Spleen (tissue), 11 donors: ENCODE data around the gene OGDH. TPM values are rescaled to one million over a fixed set of nuclear protein-coding genes. Genes with fewer than 3 reads are reported as not detected.
"Not testable (repeated sequence)": the region's sequence is repeated elsewhere in the genome, so short reads cannot be mapped to it uniquely, and the experiment has no call there.

Source experiments
- DNase-seq: peaks from one replicate; pipeline ENCODE4 v3.0.0-alpha.2; 2020
- H3K27ac ChIP-seq, 8 donors: fragments of 200-600 bp; sonication (generic) in 7 of 8; 1 replicate in 4 of 8; 2 replicates in 4 of 8; pipeline versions ENCODE4 v1.5.0 to v1.8.0; 2016 to 2021; ENCODE audit warnings: inconsistent platforms in 4 of 8, mild to moderate bottlenecking in 4 of 8, moderate library complexity in 1 of 8
- H3K27me3 ChIP-seq, 7 donors: fragments of 200-600 bp; sonication (generic) in 6 of 7; replicated peaks in 1 of 7; 1 replicate in 4 of 7; 2 replicates in 3 of 7; pipeline versions ENCODE4 v1.5.0 to v1.8.0; 2016 to 2021; ENCODE audit warnings: inconsistent platforms in 3 of 7, mild to moderate bottlenecking in 1 of 7
- H3K36me3 ChIP-seq, 6 donors: fragments of 200-600 bp; sonication (generic) in 5 of 6; 1 replicate in 4 of 6; 2 replicates in 2 of 6; pipeline versions ENCODE4 v1.5.0 to v1.8.0; 2016 to 2021; ENCODE audit warnings: inconsistent platforms in 2 of 6
- H3K4me1 ChIP-seq, 6 donors: fragments of 200-600 bp; sonication (generic) in 5 of 6; 1 replicate in 3 of 6; 2 replicates in 3 of 6; pipeline versions ENCODE4 v1.5.0 to v1.8.0; 2016 to 2021; ENCODE audit warnings: inconsistent platforms in 3 of 6
- H3K4me3 ChIP-seq, 8 donors: fragments of 200-600 bp; sonication (generic) in 7 of 8; 1 replicate in 4 of 8; 2 replicates in 4 of 8; pipeline versions ENCODE4 v1.5.0 to v1.8.0; 2016 to 2021; ENCODE audit warnings: inconsistent platforms in 4 of 8, mild to moderate bottlenecking in 4 of 8, moderate library complexity in 2 of 8
- H3K9me3 ChIP-seq, 8 donors: fragments of 200-600 bp; sonication (generic) in 7 of 8; 1 replicate in 4 of 8; 2 replicates in 4 of 8; pipeline versions ENCODE4 v1.5.0 to v1.8.0; 2016 to 2021; ENCODE audit warnings: inconsistent platforms in 4 of 8
- CTCF ChIP-seq, 11 experiments: fragments of 200-600 bp in 7 of 11; fragments of 450-650 bp in 4 of 11; sonication (generic) in 4 of 11; IDR thresholded peaks in 8 of 11; conservative IDR thresholded peaks in 3 of 11; 1 replicate in 7 of 11; 2 replicates in 4 of 11; pipeline versions ENCODE4 v1.4.0 to v1.8.0; 2016 to 2021; ENCODE audit warnings: antibody characterized with exemption in 11 of 11, inconsistent platforms in 4 of 11, mild to moderate bottlenecking in 1 of 11
- POLR2A ChIP-seq, 3 donors: fragments of 450-650 bp; IDR thresholded peaks; one replicate each; pipeline ENCODE4 v1.5.1; 2017; ENCODE audit warnings: antibody characterized with exemption in 3 of 3, mild to moderate bottlenecking in 1 of 3
- POLR2AphosphoS5 ChIP-seq, 3 donors: sonication (generic); formaldehyde crosslinking; IDR thresholded peaks; one replicate each; pipeline ENCODE4 v1.5.1; 2017; ENCODE audit warnings: antibody characterized with exemption in 3 of 3
- WGBS, 5 donors: extraction: QIAGEN DNeasy Blood & Tissue Kit in 3 of 5; methylation state at CpG; one replicate each; pipeline versions ENCODE4 v1.1.5 to v1.1.7; 2013 to 2018; 5-methylcytosine and 5-hydroxymethylcytosine counted together
- intact Hi-C: fragments of 100-400 bp; cut with DNase I; formaldehyde crosslinking; loops from one replicate; pipeline ENCODE4 v1.15.0; 2023; ENCODE audit warnings: low total_unique reads
- polyA plus RNA-seq, 3 donors: library from polyadenylated mRNA; stranded (reverse); fragments of 200-250 nt; gene quantifications; one replicate each; pipeline ENCODE4 v1.2.1, GENCODE V29; 2013
- total RNA-seq, 7 donors: library from RNA; depleted of rRNA in 3 of 7; stranded (reverse); fragments of >200 nt in 3 of 7; fragmentation: NEBNext Ultra II Directional in 4 of 7; extraction: Animal tissue kit (Norgen Biotek cat#: 25700) in 4 of 7; gene quantifications; one replicate each; pipeline versions ENCODE4 v1.1.0 to v1.2.1, GENCODE V29; 2016 to 2021
- donor health status: healthy with polysubstance abuse.
- donor health status: DM: no; HTN: no; CAD: no; lungs with moderate emphysema.
- donor health status: DM: no; HTN: no; CAD: no.
- donor health status: Bipolar disorder and iron deficiency.
- donor health status: healthy.
- donor health status: DM: no; HTN: no; CAD: no.
- donor health status: DM: yes; HTN: yes; CAD: no.

OGDH gene
- total and polyA plus RNA-seq, 10 donors = 15.7 to 120 (median 86.4) TPM

- H3K4me1 ChIP-seq = peaks cover 0 to 16% (median 9%) of the 10 kb centered on the region in 6 donors
- intact Hi-C loops = loop anchor here (10.0 kb wide), 1 partner anchor 327 kb away; no protein-coding TSS in a partner anchor
- TF ChIP-seq POLR2A (IDR thresholded peaks at IDR 0.05) (no peak), POLR2AphosphoS5 (IDR thresholded peaks at IDR 0.05) (peak in 1 of 3 donors; percentile 47), CTCF (IDR thresholded peaks at IDR 0.05 in 8 of 11, conservative IDR thresholded peaks at IDR 0.05 in 3 of 11) (no peak)
- H3K36me3 ChIP-seq = peaks cover 0 to 36% (median 30%) of the 10 kb centered on the region in 6 donors
- no peaks in the 10 kb centered on the region for H3K27me3 ChIP-seq
- H3K27ac ChIP-seq = no peak overlapping the region
- H3K4me3 ChIP-seq = no peak overlapping the region
- peak; percentile 18 for DNase-seq
- no peaks in the 10 kb centered on the region for H3K9me3 ChIP-seq
- 81 to 90% (median 88%) methylated on average over 6 of the region's 6 CpGs for WGBS, 5 donors
Measured at GRCh38 chr7:44561481-44561880, 44.9 kb upstream of the OGDH start.

DNA sequence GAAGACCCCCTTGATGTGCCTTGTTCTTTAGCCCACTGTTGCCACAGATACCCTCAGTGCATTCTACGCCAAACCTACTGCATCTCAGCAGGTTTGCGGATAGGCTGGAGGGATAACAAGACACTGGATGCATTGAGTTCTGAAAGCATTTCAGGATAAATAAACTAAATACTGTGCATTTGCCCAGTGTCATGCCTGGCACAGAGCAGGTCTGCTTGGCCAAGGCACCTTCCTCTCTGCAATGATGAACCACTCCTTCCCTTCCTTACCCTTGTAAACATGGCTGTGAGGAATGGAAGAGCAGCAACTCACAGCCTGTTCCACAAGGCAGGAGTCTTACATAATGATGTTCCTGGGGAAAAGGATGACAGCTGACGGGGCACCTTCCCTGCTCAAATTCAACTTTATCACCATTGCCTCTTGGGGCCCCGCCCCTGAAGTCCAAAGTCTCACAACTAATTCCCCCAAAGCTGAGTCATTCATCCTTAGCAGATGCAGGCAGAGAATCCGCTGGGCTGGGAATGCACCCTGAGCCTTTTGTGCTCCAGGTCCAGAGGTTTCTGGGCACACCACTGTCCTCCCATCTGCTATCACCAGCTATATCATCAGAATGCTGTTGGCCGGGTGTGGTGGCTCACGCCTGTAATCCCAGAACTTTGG, 44.3 kb upstream of the OGDH start:
- H3K27me3 ChIP-seq = no peaks in the 10 kb centered on the region
- intact Hi-C loops = loop anchor here (10.0 kb wide), 1 partner anchor 327 kb away; no protein-coding TSS in a partner anchor
- TF ChIP-seq POLR2AphosphoS5 (IDR thresholded peaks at IDR 0.05) (no peak), CTCF (IDR thresholded peaks at IDR 0.05 in 8 of 11, conservative IDR thresholded peaks at IDR 0.05 in 3 of 11) (no peak), POLR2A (IDR thresholded peaks at IDR 0.05) (no peak)
- H3K4me1 ChIP-seq = peaks cover 0 to 21% (median 9%) of the 10 kb centered on the region in 6 donors
- no peak overlapping the region for H3K4me3 ChIP-seq
- H3K27ac ChIP-seq = no peak overlapping the region
- DNase-seq = peak; percentile 40
- H3K9me3 ChIP-seq = no peaks in the 10 kb centered on the region
- whole genome bisulfite sequencing, 5 donors = 83 to 91% (median 87%) methylated on average over 7 of the region's 7 CpGs
- H3K36me3 ChIP-seq = peaks cover 0 to 42% (median 36%) of the 10 kb centered on the region in 6 donors

GRCh38 chr7:44562622-44562962, 43.8 kb upstream of the OGDH start:
- H3K27me3 ChIP-seq, H3K9me3 ChIP-seq, H3K4me3 ChIP-seq, H3K27ac ChIP-seq, DNase-seq: not testable (repeated sequence)
- WGBS, 5 donors = 89 to 94% (median 91%) methylated on average over 8 of the region's 8 CpGs
- Histone ChIP-seq H3K36me3 (peaks cover 0 to 47% (median 41%) of the 10 kb centered on the region in 6 donors), H3K4me1 (peaks cover 0 to 21% (median 9%) of the 10 kb centered on the region in 6 donors)
- intact Hi-C loops = loop anchor here (10.0 kb wide), 1 partner anchor 328 kb away; no protein-coding TSS in a partner anchor

GRCh38 chr7:44563171-44563679, 43.2 kb upstream of the OGDH start:
- Histone ChIP-seq H3K27ac (no peak overlapping the region), H3K9me3 (no peaks in the 10 kb centered on the region), H3K4me1 (peaks cover 0 to 21% (median 9%) of the 10 kb centered on the region in 6 donors), H3K27me3 (no peaks in the 10 kb centered on the region), H3K4me3 (no peak overlapping the region), H3K36me3 (peaks cover 2 to 53% (median 47%) of the 10 kb centered on the region in 6 donors)
- peak; percentile 64 for DNase-seq
- intact Hi-C loops = loop anchor here (10.0 kb wide), 1 partner anchor 328 kb away; no protein-coding TSS in a partner anchor
- WGBS, 5 donors = 76 to 95% (median 79%) methylated on average over 3 of the region's 3 CpGs
- TF ChIP-seq POLR2AphosphoS5 (IDR thresholded peaks at IDR 0.05) = peak in 2 of 3 donors; percentile 31 to 53
- TF ChIP-seq CTCF (IDR thresholded peaks at IDR 0.05 in 8 of 11, conservative IDR thresholded peaks at IDR 0.05 in 3 of 11) = no peak
